ENCODE data around the gene SKIC8.

- TF ChIP-seq CTCF (IDR thresholded peaks at IDR 0.05) = no peak
- TF ChIP-seq POLR2A (IDR thresholded peaks at IDR 0.05) = no peak
- no peak for TF ChIP-seq POLR2AphosphoS5 (IDR thresholded peaks at IDR 0.05; ENCODE audit: insufficient read depth in 1 of 2, low read depth in 1 of 2)
Observed at GRCh38 chr15:78314181-78314581, 14.8 kb upstream of the SKIC8 start.
